K562 (cell line): Measurements from ENCODE around the gene PPP1R14D.

Experiments used
- BCL6 ChIP-seq: fragments of 250-450 bp; sonication (Bioruptor Pico); IDR thresholded peaks from 2 replicates; pipeline ENCODE4 v1.4.0; 2020
- E2F4 ChIP-seq: sonication (generic); formaldehyde crosslinking; IDR thresholded peaks from 2 replicates; pipeline ENCODE4 v1.8.0; 2022; ENCODE audit warnings: mild to moderate bottlenecking, low read depth, missing genetic modification reagents
- E2F8 ChIP-seq: fragments of 450-650 bp; IDR thresholded peaks from 2 replicates; pipeline ENCODE4 v1.7.1; 2018; ENCODE audit warnings: mild to moderate bottlenecking, low read depth; ENCODE audit not compliant: partially characterized antibody
- HDAC1 ChIP-seq, 2 experiments: fragments of 450-650 bp; IDR thresholded peaks; 2 replicates each; pipeline ENCODE4 v1.6.1; 2016 to 2017; ENCODE audit warnings: inconsistent platforms in 1 of 2, mild to moderate bottlenecking in 1 of 2, moderate library complexity in 1 of 2
- HDAC2 ChIP-seq: fragments of 450-650 bp; IDR thresholded peaks from 2 replicates; pipeline ENCODE4 v1.6.1; 2016; ENCODE audit warnings: mild to moderate bottlenecking
- IRF1 ChIP-seq: sonication (generic); formaldehyde crosslinking; IDR thresholded peaks from 2 replicates; pipeline ENCODE4 v1.8.0; 2022; ENCODE audit warnings: missing genetic modification reagents, mild to moderate bottlenecking, borderline replicate concordance
- KAT2B ChIP-seq: IDR thresholded peaks from one replicate; pipeline ENCODE4 v1.6.1; 2012; ENCODE audit warnings: low read depth, mild to moderate bottlenecking, control low read depth, inconsistent platforms, low read length, moderate library complexity
- KDM2B ChIP-seq: fragments of 250-450 bp; sonication (Bioruptor Pico); IDR thresholded peaks from 2 replicates; pipeline ENCODE4 v1.8.0; 2021; ENCODE audit warnings: mild to moderate bottlenecking, moderate library complexity
- LCOR ChIP-seq: sonication (generic); formaldehyde crosslinking; IDR thresholded peaks from 2 replicates; pipeline ENCODE4 v1.8.0; 2022; ENCODE audit warnings: mild to moderate bottlenecking, missing genetic modification reagents
- POLR2AphosphoS5 ChIP-seq: IDR thresholded peaks from 2 replicates; pipeline ENCODE4 v1.6.1; 2011; ENCODE audit warnings: mild to moderate bottlenecking, low read depth, low read length, moderate library complexity; ENCODE audit not compliant: control insufficient read depth, insufficient read depth
- SRF ChIP-seq, 2 experiments: fragments of 250-450, 450-650 bp in 1 of 2; sonication (Bioruptor Pico) in 1 of 2; sonication (generic) in 1 of 2; formaldehyde crosslinking; IDR thresholded peaks; 2 replicates each; pipeline versions ENCODE4 v1.5.0 to v1.5.1; 2020 to 2022; ENCODE audit warnings: mild to moderate bottlenecking in 1 of 2, missing genetic modification reagents in 1 of 2
- SRSF1 ChIP-seq: fragments of 200-400 bp; formaldehyde crosslinking; IDR thresholded peaks from 2 replicates; pipeline ENCODE4 v1.6.1; 2017; ENCODE audit warnings: mild to moderate bottlenecking, low read depth, low read length, moderate library complexity
- ZNF436 ChIP-seq: fragments of 250-450, 450-650 bp; sonication (Bioruptor Pico); formaldehyde crosslinking; IDR thresholded peaks from 2 replicates; pipeline ENCODE4 v1.7.0; 2020; ENCODE audit warnings: mild to moderate bottlenecking

- no peak for TF ChIP-seq BCL6
- TF ChIP-seq ZNF436 (CRISPR knock-in tag): no peak
- TF ChIP-seq HDAC2: no peak
- no peak for TF ChIP-seq KAT2B
- TF ChIP-seq LCOR (CRISPR knock-in tag): no peak
- TF ChIP-seq SRSF1: no peak
- no peak for TF ChIP-seq SRF (CRISPR knock-in tag; IDR thresholded peaks at IDR 0.05)
- TF ChIP-seq POLR2AphosphoS5: no peak
- no peak for TF ChIP-seq IRF1 (CRISPR knock-in tag)
- TF ChIP-seq HDAC1 (IDR thresholded peaks at IDR 0.05): no peak
- no peak for TF ChIP-seq E2F8
- no peak for TF ChIP-seq KDM2B
- no peak for TF ChIP-seq E2F4
Measured at GRCh38 chr15:40812721-40813425, 15.6 kb downstream of the PPP1R14D start.
